ENCODE data around the gene B4GALNT2. TPM values are rescaled to one million over a fixed set of nuclear protein-coding genes. Genes with fewer than 3 reads are reported as not detected.
A peak's percentile ranks its signal among the peaks of the same experiment; 100 is the strongest.
"Not testable (repeated sequence)": the region's sequence is repeated elsewhere in the genome, so short reads cannot be mapped to it uniquely, and the experiment has no call there.

Gene B4GALNT2, protein sequence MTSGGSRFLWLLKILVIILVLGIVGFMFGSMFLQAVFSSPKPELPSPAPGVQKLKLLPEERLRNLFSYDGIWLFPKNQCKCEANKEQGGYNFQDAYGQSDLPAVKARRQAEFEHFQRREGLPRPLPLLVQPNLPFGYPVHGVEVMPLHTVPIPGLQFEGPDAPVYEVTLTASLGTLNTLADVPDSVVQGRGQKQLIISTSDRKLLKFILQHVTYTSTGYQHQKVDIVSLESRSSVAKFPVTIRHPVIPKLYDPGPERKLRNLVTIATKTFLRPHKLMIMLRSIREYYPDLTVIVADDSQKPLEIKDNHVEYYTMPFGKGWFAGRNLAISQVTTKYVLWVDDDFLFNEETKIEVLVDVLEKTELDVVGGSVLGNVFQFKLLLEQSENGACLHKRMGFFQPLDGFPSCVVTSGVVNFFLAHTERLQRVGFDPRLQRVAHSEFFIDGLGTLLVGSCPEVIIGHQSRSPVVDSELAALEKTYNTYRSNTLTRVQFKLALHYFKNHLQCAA
- under 1 TPM in 2 of 3 donors, not detected in 1; 0.15 to 0.66 TPM for total RNA-seq

DNA sequence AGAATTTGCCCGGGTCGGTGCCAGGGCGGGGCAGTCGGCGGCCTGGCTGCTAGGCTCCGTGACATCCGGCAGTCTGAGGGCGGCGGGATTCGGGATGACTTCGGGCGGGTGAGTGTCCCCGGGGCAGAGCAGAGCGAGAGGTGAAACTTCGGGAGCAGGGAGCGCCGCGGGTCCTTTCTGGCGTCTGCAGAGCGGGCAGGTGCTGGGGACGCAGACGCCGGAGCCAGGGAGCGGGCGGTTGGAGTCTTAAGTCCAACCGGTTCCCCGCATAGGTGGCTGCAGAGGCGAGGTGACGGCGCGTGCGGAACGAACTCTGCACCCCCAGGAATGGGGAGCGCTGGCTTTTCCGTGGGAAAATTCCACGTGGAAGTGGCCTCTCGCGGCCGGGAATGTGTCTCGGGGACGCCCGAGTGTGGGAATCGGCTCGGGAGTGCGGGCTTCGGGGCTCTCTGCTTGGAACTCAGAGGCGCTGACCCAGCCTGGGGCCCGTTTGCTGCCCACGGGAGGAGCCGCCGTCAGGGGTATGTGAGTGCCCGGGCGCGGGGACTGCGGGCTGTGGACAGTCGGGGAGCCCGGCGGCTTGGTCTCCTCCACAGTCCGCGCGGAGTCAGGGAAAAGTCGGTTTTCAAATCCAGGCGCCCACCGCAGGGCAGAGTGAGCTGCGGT lies at the start of gene B4GALNT2:
Gene B4GALNT2, plus strand, starts transcription at position 71 of the 666 bp plus-strand sequence. Its CDS starts 24 bp downstream, at position 95.
- Histone ChIP-seq H3K9me3 (peaks cover 0 to 4% of the 10 kb centered on the region in 2 donors), H3K36me3 (no peaks in the 10 kb centered on the region), H3K4me3 (peak within 1 kb of the TSS; percentile 3 to 57 (median 39)), H3K27me3 (peaks cover 6 to 39% of the 10 kb centered on the region in 2 donors), H3K4me1 (no peaks in the 10 kb centered on the region), H3K27ac (no peak within 1 kb of the TSS)
- TF ChIP-seq POLR2A (IDR thresholded peaks at IDR 0.05) (no peak), POLR2AphosphoS5 (IDR thresholded peaks at IDR 0.05) (no peak)
- TF ChIP-seq, protein P1, sequence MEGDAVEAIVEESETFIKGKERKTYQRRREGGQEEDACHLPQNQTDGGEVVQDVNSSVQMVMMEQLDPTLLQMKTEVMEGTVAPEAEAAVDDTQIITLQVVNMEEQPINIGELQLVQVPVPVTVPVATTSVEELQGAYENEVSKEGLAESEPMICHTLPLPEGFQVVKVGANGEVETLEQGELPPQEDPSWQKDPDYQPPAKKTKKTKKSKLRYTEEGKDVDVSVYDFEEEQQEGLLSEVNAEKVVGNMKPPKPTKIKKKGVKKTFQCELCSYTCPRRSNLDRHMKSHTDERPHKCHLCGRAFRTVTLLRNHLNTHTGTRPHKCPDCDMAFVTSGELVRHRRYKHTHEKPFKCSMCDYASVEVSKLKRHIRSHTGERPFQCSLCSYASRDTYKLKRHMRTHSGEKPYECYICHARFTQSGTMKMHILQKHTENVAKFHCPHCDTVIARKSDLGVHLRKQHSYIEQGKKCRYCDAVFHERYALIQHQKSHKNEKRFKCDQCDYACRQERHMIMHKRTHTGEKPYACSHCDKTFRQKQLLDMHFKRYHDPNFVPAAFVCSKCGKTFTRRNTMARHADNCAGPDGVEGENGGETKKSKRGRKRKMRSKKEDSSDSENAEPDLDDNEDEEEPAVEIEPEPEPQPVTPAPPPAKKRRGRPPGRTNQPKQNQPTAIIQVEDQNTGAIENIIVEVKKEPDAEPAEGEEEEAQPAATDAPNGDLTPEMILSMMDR (IDR thresholded peaks at IDR 0.05): no peak
- intact Hi-C loops (cut with DNase I; ENCODE audit: low total_unique reads): loop anchor here (1.0 kb wide), 1 partner anchor 20 kb away; no protein-coding TSS in a partner anchor
- no peak for DNase-seq (ENCODE audit: low spot score in 2 of 2)

DNA sequence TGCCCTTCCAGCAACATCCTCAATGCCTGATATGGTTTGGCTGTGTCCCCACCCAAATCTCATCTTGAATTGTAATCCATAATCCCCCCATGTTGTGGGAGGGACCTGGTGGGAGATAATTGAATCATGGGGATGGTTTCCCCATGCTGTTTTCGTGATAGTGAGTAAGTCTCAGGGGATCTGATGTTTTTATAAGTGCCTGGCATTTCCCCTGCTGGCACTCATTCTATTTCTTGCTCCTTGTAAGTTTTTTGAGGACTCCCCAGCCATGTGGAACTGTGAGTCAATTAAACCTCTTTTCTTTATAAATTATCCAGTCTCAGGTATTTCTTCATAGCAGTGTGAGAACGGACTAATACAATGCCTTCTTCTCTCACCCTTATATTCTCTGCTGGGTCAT lies 47.5 kb upstream of the B4GALNT2 start:
- DNase-seq (ENCODE audit: low spot score in 2 of 2); H3K9me3 ChIP-seq; intact Hi-C loops (cut with DNase I; ENCODE audit: low total_unique reads); H3K27ac ChIP-seq; H3K4me1 ChIP-seq; H3K4me3 ChIP-seq; H3K27me3 ChIP-seq; H3K36me3 ChIP-seq: not testable (repeated sequence)

DNA sequence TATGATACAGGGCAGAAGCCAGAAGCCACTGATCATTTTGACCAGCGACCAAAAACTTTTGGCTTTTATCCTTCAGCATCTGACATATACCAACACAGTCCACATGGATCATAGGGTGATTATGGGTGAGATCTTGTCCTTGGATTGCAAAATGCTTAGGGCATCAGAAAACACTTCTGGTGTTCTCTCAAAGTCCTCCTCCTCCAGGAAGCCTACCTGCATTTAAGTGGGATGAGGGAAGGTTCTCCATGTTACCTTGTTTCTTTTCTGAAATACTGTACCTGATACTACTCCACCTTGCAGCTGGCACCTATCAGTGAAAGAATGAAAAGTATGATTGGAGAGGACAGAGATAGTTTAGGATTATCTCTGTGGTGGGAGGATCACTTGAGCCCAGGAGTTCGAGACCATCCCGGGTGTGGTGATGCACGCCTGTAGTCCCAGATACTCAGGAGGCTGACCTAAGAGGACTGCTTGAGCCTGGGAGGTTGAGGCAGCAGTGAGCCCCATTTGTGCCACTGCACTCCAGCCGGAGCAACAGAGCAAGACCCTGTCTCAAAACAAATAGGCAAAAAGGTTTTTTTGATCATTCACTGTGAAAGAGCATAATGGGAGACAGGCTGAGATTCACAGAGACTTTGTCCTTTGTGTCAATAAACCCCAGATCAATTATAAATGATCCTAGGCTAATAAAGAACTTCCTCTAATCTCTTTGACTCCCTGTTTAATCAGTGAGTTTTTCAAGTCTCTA lies 46.8 kb upstream of the B4GALNT2 start:
- no peak for DNase-seq (ENCODE audit: low spot score in 2 of 2)
- TF ChIP-seq POLR2AphosphoS5 (IDR thresholded peaks at IDR 0.05): no peak
- TF ChIP-seq, protein P1 (IDR thresholded peaks at IDR 0.05): no peak
- TF ChIP-seq POLR2A (IDR thresholded peaks at IDR 0.05): no peak
- no peaks in the 10 kb centered on the region for H3K9me3 ChIP-seq
- no peak overlapping the region for H3K4me3 ChIP-seq
- no peaks in the 10 kb centered on the region for H3K4me1 ChIP-seq
- H3K27me3 ChIP-seq: peaks cover 0 to 2% of the 10 kb centered on the region in 2 donors
- intact Hi-C loops (cut with DNase I; ENCODE audit: low total_unique reads): no loop called here
- H3K36me3 ChIP-seq: no peaks in the 10 kb centered on the region
- H3K27ac ChIP-seq: no peak overlapping the region

DNA sequence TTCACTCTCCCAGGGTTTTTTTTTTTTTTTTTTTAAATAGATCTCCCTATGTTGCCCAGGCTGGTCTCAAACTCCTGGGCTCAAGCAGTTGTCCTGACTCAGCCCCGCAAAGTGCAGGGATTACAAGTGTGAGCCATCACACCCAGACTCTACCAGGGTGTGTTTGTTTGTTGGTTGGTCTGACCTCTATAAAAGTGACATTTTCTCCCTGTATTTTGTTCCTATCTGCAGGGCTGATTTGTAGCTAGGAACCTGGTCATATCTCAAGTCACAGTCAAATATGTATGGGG lies 46.3 kb upstream of the B4GALNT2 start:
- TF ChIP-seq POLR2A (IDR thresholded peaks at IDR 0.05): no peak
- TF ChIP-seq POLR2AphosphoS5 (IDR thresholded peaks at IDR 0.05): no peak
- TF ChIP-seq, protein P1 (IDR thresholded peaks at IDR 0.05): no peak
- Histone ChIP-seq H3K27ac (no peak overlapping the region), H3K36me3 (no peaks in the 10 kb centered on the region), H3K4me1 (no peaks in the 10 kb centered on the region), H3K9me3 (no peaks in the 10 kb centered on the region), H3K27me3 (peaks cover 0 to 2% of the 10 kb centered on the region in 2 donors), H3K4me3 (no peak overlapping the region)
- no peak for DNase-seq (ENCODE audit: low spot score in 2 of 2)
- intact Hi-C loops (cut with DNase I; ENCODE audit: low total_unique reads): no loop called here

DNA sequence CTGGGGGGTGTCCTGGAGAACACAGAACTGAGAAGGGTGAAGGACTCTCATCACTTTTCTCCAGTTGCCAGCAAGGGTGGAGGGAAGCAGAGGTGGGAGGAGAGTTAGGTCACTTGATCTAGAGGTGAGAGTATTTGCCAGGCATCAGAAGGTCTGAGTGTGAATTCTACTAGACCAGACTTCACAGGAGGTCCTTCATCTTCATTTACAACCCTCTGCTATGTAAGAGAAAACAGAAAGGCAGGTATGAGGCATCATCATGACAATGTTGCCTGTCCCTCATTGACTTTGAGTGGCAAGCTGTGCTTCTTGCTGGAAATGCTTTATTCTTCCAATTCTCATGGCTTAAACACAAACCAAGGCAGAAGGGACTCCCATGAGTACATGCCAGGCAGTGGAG lies 45.9 kb upstream of the B4GALNT2 start:
- TF ChIP-seq, protein P1 (IDR thresholded peaks at IDR 0.05): no peak
- no peak for TF ChIP-seq POLR2A (IDR thresholded peaks at IDR 0.05)
- no peak for TF ChIP-seq POLR2AphosphoS5 (IDR thresholded peaks at IDR 0.05)
- no peaks in the 10 kb centered on the region for H3K36me3 ChIP-seq
- peaks cover 0 to 2% of the 10 kb centered on the region in 2 donors for H3K27me3 ChIP-seq
- no peak overlapping the region for H3K4me3 ChIP-seq
- H3K27ac ChIP-seq: no peak overlapping the region
- no peak for DNase-seq (ENCODE audit: low spot score in 2 of 2)
- no peaks in the 10 kb centered on the region for H3K9me3 ChIP-seq
- no peaks in the 10 kb centered on the region for H3K4me1 ChIP-seq
- intact Hi-C loops (cut with DNase I; ENCODE audit: low total_unique reads): no loop called here
